ENCODE results near the gene INTS11.

GRCh38 chr1:1357871-1358432 lies 33.5 kb upstream of the INTS11 start:
- TF ChIP-seq, protein P1, sequence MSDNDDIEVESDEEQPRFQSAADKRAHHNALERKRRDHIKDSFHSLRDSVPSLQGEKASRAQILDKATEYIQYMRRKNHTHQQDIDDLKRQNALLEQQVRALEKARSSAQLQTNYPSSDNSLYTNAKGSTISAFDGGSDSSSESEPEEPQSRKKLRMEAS (IDR thresholded peaks at IDR 0.05): no peak
- TF ChIP-seq, protein P2, sequence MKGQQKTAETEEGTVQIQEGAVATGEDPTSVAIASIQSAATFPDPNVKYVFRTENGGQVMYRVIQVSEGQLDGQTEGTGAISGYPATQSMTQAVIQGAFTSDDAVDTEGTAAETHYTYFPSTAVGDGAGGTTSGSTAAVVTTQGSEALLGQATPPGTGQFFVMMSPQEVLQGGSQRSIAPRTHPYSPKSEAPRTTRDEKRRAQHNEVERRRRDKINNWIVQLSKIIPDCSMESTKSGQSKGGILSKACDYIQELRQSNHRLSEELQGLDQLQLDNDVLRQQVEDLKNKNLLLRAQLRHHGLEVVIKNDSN (IDR thresholded peaks at IDR 0.05): no peak
- TF ChIP-seq ZBTB7A (IDR thresholded peaks at IDR 0.05; ENCODE audit: low read depth) (no peak), EP300 (IDR thresholded peaks at IDR 0.05; ENCODE audit: borderline replicate concordance) (no peak), TAF1 (IDR thresholded peaks at IDR 0.05; ENCODE audit: low read depth) (no peak), RAD21 (IDR thresholded peaks at IDR 0.05; ENCODE audit: low read depth) (no peak), TCF12 (IDR thresholded peaks at IDR 0.05; ENCODE audit: low read depth) (no peak), REST (IDR thresholded peaks at IDR 0.05; ENCODE audit: low read depth) (no peak), NFIC (IDR thresholded peaks at IDR 0.05) (no peak), FOXM1 (IDR thresholded peaks at IDR 0.05; ENCODE audit: borderline replicate concordance, low read depth) (no peak), CREB1 (IDR thresholded peaks at IDR 0.05; ENCODE audit: low read depth) (no peak)
